ENCODE measurements around the gene ASB6.
A peak's percentile ranks its signal among the peaks of the same experiment; 100 is the strongest.
"Not testable (repeated sequence)": the region's sequence is repeated elsewhere in the genome, so short reads cannot be mapped to it uniquely, and the experiment has no call there.

ASB6 gene

DNA sequence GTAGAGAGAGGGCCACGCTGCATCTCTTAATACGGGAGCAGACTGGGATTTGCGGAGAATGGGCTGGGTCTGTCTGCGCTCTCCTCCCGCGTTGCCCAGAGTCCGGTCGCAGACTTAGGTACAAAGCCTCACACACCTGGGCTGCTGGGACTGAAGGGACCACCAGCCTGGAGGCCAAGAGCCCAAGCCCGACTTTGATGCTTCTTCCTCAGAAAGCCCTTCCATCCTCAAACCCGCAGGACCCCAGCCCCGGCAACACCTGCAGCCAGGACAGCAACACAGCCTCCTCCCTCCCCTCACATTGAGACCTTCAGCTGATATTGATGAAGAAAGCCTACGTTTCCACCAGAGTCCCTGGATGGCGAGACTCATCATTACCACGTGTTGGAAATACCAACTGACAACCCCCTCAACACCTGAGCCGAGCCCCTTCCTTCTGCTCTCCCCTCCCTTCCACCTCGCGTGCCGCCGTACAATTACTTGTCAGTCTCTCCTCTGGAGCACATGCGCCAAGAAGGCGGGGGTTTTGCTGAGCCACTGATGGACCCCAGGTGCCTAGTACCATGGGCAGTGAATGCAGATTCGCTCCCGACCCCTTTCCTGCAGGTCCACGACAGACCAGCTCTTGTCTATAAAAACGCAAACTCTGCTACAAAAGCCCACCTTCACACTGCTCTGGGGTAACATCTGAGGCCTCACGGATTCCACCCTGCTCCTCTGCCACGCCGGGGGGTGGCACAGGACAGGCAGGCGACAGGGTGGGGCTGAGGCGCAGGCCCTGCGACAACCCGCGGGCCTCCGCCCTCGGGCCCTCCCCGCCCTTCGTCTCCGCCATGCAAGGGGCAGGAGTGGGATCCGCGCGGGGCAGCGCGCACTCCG, 841 bp downstream of the ASB6 start:
- no peak for DNase-seq

DNA sequence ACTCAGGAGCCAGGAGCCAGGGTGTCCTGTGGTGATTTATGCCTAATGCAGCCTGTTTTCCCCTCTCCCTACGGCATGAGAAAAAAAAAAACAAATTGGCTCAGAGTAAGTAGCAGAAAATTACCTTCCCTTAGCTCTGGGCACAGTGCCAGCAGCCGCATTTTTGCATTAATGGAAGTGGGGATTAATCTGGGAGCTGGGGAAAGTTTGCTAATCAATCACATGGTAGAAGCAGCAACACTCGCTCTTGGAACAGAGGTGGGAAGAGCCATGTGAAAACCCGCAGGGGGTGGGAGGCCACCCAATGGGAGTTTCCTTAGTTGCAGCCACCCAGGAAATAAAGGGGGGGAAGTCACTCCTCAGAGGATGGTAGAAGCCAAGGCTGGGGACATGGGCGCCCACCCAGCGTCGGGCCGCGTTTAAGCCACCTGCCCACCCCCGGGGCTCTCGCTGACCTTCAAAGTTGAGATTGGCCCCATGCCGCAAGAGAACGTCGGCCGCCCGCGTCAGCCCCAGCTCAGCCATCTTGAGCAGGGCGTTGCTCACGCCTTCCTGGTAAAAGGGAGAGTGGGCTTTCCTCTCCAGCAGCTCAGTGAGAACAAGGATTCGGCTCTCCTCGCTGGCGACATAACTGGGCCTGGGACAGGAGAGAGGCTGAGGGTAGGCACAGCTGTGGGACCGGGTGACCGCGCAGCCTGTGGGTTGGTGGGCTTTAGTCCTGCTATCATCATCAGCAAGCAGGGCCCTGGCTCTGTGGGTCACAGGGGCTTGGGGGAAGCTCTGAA, 1.7 kb downstream of the ASB6 start:
- no peak for DNase-seq

DNA sequence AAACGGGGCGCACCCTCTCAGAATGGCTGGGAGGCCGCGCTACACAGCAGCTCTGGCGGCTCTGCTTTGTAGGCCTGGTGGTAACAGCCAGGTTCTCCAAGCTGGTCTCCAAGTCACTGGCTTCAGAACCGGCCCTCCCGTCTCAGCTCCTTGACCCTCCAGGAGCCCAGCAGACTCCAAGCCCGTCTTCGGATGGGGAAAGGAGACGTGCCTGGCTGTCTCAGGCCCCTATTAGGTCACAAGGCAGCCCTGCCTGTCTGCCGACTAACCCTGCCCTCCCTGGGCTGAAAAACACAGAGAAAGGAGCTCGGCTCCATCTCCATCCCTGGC, 2.2 kb downstream of the ASB6 start:
- DNase-seq: no peak

DNA sequence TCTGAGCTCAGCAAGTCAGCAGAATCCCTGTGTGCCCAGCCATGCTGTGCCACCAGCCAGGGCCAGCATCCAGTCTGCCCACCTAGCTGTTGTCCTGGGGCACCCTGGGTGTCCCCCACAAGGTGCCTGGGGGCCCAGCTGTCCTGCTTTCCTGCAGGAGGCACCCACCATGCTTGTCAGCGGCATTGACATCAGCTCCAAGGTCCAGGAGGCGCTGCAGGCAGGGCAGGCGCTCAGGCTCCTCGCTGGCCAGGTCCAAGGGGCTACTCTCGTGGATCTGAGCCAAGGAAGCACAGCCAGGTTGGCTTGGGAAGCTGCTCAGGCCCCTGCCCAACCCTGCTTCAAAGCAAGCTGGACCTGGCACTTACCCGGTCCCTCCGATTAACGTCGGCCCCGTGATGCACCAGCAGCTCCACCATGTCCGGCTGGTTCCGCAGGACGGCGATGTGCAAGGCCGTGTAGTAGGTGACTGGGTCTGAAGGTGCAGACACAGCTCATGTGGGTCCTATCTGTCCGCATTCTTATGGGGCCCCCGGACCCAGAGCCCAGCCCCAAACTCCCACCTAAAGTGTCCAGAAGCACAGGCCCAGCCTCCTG, 2.8 kb downstream of the ASB6 start:
- DNase-seq: no peak

DNA sequence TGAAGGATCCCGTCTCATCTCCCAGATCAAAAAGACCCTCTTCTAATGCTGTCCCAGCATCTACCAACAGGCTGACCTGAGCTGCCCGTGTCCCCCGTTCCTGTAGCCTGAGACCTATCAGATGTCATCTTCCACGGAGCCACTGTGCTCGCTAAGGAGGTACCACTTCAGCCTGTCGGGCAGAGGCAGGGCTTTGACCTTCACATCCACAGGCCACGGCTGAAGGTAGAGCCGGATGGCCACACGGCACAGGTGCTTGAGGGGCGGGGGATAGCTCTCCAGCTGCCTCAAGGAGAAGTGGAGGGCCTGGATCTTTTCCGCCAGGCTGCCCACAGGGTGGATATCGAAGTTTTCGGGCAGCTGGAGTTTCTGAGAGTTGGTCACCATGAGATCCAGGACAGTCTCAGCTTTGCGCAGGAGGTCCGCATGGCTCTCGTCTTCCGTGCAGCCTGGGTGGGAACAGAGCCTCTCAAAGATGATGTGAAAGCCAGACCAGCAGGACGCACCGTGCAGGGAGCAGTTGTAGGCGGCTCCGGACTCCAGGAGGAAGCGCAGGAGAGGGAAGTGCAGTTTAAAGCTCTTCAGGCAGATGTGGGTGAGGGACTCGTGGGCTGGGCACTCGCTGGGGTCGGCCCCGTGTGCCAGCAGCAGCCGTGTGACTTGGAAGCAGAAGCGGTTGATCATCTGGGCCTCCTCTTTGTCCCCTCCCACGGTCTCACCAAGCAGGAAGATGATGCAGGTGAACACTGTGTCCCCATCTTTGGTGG, 4.1 kb downstream of the ASB6 start:
- no peak for DNase-seq

DNA sequence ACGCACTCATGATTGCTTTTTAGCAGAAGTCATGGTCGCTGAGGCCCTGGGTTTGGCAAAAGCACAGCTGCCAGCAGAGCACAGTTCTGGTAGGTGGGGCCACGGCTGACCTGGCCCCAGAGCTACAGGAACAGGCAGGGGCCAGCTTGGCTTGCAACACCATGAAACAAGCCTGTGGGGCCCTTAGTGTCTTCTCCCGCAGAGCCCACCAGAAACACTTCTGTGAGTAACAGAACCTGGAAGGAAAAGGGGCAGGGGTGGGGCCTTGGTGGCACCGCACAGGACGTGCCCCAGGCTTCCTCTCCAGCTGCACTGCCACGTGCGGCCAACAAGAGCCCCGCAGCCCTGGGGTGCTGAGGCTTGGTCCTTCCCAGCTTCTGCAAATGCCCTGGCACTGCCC, 4.8 kb downstream of the ASB6 start:
- DNase-seq: no peak

DNA sequence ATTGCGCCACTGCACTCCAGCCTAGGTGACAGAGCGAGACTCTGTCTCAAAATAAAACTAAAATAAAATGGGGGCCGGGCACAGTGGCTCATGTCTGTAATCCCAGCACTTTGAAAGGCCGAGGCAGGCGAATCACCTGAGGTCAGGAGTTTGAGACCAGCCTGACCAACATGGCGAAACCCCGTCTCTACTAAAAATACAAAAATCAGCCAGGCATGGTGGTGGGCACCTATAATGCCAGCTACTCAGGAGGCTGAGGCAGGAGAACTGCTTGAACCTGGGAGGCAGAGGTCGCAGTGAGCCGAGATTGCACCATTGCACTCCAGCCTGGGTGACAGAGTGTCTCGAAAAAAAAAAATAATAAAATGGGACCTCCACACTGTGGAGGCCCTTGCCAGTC, 5.6 kb downstream of the ASB6 start:
- DNase-seq: not testable (repeated sequence)

DNA sequence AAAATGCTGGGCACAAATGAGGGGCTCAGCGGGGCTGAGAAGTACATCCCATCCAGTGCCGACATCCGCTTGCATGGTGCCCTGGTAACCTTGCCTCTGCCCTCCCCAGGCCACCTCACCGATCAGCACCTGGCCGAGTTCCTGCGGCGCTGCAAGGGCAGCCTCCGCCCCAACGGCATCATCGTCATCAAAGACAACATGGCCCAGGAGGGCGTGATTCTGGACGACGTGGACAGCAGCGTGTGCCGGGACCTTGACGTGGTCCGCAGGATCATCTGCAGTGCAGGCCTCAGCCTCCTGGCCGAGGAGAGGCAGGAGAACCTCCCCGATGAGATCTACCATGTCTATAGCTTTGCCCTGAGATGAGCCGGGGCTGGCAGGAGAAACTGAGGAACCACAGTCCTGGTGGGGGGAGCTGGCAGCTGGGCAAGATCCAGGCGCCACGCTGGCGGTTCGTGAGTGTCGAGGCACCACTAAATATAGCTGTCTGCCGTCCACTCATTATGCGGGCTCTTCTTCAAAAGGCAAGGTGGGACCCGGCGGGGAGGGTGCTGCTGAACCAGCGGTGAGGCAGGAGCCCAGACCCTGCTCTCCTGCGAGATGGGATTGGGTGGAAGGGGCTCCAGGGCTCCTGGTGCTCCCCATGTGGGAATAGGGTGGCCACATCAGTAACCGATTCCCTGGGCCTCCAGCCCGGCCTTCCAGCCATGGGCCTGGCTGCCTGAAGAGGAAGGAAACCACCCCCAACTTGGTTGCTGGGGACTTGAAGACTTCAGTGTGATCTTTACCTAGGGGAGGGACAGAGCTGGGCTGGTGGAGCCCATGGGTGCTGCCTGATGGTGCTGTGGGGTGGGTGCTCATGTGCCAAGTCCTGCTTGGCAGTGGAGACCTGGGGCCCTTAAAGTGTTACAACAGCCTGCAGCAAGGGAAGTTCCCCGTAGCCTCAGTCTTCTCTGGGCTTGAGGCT, 6.6 kb downstream of the ASB6 start:
- no peak for DNase-seq

DNA sequence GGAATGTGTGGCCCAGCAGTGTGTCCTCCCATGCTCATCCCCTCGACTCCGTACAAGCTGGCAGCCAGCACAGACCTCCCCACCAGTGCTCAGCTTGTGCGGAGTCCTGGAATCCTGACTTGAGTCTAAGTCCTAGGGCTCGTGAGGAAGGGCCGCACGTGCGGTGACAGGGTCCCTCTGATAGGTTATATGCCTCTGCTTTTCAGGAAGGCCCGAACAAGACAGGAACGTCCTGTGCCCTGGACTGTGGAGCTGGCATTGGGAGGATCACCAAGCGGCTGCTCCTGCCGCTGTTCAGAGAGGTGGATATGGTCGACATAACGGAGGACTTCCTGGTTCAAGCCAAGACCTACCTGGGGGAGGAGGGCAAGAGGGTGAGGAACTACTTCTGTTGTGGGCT, 8.1 kb downstream of the ASB6 start:
- DNase-seq: no peak

DNA sequence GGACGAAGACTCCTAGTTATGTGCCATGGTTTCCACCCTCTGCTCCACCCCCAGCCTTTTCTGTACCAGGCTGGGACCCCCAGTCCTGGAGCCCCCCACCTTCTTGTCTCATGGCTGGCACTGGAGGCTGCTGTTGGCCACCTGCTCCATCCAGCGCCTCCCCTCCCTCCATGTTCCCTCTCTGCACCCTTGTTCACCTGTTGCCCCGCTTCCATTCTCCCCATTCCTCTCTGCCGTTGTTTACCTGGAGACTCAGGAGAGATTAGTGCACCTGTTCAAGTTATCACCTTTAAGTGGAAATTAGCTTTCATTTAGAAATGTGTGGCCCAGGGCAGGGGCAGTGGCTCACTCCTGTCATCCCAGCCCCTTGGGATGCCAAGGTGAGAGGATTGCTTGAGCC, 8.7 kb downstream of the ASB6 start:
- DNase-seq: no peak

DNA sequence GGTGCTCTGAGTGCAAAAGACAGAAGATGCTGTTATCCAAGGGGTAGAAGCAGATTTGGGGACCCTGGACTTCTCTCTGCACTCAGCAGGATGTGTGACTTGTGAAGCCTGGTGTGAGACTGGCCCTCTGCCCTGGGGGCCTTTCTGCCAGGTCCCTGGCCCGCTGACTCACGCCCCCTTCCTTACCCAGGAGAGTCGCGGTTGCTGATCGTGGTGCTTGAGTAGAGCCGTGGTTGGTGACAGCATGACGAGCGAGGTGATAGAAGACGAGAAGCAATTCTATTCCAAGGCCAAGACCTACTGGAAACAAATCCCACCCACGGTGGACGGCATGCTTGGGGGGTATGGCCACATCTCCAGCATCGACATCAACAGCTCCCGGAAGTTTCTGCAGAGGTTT, 9.5 kb downstream of the ASB6 start:
- no peak for DNase-seq

DNA sequence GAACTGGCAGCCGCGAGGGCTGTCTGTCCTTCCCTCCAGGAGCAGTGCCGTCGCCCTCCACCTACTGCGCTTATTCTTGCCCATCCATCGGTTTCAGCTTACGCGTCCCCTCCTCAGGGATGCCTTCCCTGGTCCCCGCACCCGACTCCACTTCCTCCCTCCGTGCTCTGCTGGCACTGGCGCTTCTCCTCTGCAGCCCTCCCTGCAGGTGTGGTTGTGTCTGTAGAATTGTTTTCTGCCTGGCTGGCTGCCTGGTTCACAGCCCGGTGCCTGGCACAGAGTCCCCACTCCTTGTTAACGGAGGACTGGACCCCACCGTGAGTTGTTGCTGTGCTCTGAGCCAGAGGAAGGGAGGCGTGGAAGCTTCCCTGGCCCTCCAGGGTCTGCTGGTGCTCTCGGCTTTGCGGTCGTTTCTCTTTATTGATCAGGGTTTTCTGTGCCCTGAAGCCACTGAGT, 10.2 kb downstream of the ASB6 start:
- no peak for DNase-seq

DNA sequence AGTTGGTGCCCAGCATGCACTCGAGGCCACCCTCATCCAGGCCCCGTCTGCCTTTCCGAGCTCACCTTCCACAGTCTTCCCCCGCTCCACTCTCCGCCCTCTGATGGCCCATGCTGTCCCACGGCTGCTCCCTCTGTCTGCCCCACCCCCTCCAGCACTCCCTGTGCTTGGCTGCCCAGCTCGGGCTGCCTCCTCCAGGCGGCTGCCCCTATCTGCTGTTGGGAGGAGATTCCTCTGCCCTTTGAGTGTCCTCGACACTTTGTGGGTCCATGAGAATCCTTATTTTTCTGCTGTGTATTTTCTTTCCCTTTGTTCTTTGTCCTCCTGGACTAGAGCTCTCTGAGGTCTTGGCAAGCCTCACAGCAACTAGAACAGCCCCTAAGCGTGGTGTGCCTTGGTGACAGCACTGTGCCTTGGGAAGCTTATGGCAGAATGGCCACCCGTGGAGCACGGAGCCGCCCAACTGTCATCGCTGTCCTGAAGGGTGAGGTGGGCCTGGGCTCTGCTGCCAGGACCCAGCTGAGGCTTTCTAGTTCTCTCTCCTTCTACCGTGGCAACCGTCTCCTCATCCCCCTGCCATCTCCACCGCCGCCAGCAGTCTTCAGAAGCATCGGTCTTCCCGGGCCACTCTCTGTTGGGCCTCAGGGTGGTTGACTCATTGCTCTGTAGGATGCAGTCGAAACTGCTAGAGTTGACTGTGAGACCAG, 10.8 kb downstream of the ASB6 start:
- DNase-seq: no peak

DNA sequence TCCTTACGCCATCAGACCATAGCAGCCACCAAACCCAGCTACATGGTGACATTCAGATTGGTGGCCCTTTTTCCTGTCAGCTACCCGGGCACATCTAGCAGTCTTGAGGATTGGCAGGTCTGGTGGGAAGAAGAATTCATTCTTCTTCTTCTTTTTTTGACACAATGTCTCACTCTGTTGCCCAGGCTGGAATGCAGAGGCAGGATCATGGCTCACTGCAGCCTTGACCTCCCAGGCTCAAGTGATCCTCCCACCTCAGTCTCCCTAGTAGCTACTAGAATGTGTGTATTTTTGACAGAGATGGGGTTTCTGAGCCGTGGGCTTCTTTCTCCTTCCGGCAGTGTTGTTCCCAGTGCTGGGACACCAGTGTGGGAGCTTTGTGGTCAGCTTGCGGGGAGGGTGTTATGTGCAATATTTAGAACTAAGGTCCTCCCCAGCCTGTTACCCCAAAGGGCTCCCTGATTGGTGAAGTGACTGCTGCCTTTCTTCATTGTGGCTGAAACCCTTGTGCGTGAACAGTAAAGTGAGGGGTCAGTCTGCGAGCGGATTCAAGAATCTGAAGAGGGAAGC, 12.6 kb downstream of the ASB6 start:
- DNase-seq: no peak

DNA sequence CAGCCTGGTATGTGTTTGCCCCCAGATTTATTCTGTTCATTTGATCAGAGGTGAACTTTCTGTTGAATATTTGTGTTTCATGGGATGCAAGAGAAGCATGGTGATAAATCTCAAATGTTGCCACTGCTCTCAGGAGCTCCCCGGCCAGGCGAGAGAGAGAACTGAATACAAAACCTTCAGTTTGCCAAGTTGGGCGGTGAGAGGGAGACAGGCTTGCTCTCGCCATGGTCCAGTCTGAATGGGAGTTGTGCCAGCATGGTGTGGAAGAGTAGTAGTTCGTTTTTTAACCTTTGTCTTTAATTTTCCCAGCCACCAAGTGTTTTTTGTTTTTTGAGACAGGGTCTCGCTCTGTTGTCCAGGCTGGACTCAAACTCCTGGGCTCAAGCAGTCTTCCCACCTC, 13.2 kb downstream of the ASB6 start:
- DNase-seq: no peak

DNA sequence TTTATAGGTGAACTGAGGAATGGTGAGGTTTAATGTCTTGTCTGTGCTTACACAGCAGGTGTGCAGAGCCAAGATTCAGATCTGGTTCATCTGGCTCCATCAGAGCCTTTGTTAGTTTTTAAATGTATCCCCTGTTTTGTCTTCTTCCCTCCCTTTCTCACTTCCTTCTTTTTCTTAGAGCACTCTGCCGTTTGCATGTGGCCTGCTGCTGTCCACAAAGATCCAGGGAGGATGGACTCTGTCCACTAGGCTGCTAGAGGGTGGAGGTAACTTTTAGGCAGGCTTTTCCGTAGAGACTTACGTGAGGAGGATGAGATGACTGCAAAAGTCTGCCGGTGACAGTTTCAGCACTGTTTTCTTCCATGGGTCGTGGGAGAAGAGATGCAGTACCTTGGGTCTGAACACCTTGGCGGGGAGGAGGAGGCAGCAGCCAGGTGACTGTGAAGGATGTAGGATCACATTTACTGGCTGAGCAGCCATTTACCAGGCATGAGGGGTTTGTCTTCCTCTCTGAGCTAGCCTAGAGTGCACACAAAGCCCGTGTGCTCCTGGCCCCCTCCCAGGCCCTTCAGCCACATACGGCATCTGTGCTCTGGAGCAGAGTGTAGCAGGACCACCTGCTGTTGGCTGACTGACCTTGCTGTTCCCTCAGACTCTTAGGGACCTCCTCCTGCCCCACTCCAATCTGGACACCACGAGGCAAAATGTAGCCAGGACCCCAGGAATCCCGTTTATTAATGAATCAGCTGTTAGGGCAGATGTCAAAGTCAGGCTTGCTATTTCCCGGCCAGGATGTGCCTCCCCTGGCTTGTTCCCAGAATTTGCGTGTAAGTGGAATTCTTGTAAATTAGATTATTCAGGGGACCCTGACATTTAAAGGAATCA, 14.2 kb downstream of the ASB6 start:
- DNase-seq: no peak

DNA sequence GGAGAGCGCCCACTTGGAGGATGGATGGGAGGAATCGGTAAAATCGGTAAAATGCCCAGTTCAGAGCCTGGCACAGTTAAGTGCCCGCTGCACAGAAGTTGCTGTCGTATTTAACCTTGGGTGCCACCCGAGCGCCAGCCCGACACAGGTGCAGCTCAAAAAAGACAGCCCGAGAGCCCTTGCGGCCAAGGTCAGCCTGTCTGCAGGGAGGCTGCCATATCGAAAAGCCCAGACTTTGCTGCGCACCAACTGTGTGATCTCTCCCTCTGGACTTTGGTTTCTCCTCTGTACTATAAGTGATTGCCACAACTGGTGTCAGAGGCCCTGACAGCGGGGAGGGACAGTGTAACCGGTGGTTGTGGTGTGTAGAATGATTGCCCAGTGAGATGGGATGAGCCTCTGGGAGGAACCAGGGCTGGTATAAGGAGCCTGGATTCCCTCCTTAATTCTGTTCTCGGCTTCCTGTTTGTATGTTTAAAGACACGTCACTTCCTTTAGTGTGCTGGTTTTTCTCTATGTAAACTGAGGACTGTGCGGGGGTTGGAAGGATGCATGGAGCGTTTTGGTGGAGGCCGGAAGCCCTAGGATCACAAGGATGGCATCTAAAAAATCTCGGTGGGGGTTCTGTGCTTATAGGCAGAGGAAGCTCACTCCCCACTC, 15.2 kb downstream of the ASB6 start:
- DNase-seq: no peak

DNA sequence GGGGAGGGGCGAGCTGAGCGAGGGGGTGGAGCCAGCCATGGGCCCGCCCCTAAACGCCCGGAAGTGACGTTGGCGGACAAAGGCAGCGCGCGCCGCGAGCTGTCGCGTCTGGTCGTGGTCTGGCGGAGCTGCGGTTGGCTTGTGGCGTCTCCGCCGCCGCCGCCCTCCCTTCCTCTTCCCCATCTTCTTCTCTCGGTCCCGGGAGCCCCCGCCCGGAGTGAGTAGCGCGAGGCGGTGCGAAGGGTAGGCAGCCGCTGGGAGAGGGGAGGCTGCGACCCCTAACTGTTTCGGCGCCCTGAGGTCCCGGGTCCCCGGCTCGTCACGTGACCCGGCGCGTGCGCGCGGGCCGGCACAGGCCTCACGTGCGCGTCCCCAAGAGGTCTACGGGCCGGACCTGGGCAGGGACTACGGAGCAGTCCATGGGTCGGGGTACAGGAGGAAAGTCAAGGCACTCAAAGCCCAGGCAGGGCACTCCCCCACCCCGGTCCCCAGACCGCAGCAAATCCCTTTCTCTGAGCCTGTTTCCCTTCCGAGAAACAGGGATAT, 15.8 kb downstream of the ASB6 start, which contains the start of gene NTMT1:
Gene NTMT1 (plus strand): TSS at position 85 of the 546 bp plus-strand sequence. CDS start 6,541 bp downstream, outside the sequence.
- peak; percentile 49 for DNase-seq

DNA sequence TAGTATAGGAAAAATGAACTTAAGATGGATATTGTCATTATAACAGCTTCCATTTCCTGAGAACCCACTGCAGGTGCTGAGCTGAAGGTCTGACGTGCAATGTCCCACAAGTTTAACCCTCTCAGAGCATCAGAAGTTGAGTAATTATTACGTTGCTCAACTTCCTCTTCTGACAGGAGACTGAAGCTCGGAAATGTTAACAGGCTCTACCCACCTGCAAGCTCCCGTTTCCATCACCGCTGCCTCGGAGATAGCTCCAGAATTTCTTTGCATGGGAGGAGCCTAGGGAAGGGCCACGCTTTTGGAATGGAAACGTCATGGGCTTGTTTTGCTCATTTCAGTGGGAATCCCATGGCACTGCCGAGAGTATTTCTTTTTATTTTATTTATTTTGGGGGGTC, 17.0 kb downstream of the ASB6 start:
- DNase-seq: no peak
